ENCODE results near the gene ZNF777. TPM values are rescaled to one million over a fixed set of nuclear protein-coding genes. Genes with fewer than 3 reads are reported as not detected.

Gene ZNF777
- total and polyA plus RNA-seq, 9 of the 15 experiments (the other 6 are each of a cell fraction or from before 2014, with no cell fraction given): 0.11 to 32.6 (median 9.0) TPM

DNA sequence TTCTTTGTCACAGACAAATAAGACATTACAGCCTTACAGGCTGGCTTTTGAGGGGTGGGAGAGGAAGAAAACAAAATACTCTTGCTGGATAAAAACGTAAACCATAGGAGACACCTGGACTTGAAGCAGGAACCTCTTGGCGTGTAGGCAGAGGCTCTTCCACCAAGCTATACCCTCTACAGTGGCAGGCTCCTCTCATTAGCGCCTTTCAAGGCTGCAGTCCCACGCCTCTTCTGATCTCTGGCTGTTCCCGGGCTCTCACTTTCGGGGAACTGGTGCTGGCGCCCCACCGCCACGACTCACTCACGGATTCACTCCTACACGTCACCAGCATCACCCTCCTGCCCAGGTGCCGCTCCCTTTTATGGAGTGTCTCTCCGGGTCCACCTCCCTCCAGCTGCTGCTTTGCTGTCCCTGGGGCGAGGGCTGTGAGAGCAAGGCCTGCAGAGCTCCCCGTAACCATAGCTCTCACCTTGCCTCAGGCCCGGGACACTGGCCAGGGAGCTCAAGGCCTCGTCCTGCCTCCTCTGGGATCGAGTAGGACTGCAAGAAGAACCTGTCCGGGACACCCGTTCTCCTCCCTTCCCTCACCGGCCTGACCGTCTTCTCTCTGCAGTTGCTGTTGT, 62.6 kb downstream of the ZNF777 start:
- Histone ChIP-seq H3K9ac (ENCODE audit: insufficient read depth in 1 of 2, low read depth in 2 of 2, low read length in 2 of 2) (0 out of 4 replicates have a peak overlapping the region, but pooled peaks of 1 of the 2 experiments have one; percentile 26), H3K36me3 (ENCODE audit: control insufficient read depth, insufficient read depth, low read length) (no peaks in the 10 kb centered on the region), H2AFZ (ENCODE audit: low read depth, low read length) (0 out of 2 replicates have a peak overlapping the region, but pooled peaks have one; percentile 24), H3K9me1 (ENCODE audit: control insufficient read depth, insufficient read depth, low read length) (no peaks in the 10 kb centered on the region), H3K4me2 (ENCODE audit: insufficient read depth, low read length) (no peak overlapping the region; the same call in 1 of the 2 replicates), H4K20me1 (replicated peaks; ENCODE audit: control insufficient read depth, insufficient read depth, low read length) (no peaks in the 10 kb centered on the region), H3K9me3 (replicated peaks; ENCODE audit: control insufficient read depth, insufficient read depth, low read depth, low read length) (no peaks in the 10 kb centered on the region), H3K79me2 (ENCODE audit: control insufficient read depth, insufficient read depth, low read length) (no peaks in the 10 kb centered on the region), H3K4me3 (no peak overlapping the region), H3K27ac (ENCODE audit: extremely low read depth, low read depth, low read length) (no peak overlapping the region), H3K27me3 (ENCODE audit: control insufficient read depth in 2 of 2, insufficient read depth in 2 of 2, low read length in 2 of 2) (peaks cover 46 to 73% of the 10 kb centered on the region in 2 experiments), H3K4me1 (replicated peaks in 1 of 2; ENCODE audit: control insufficient read depth in 2 of 2, insufficient read depth in 2 of 2, low read length in 2 of 2) (peaks cover 0 to 8% of the 10 kb centered on the region in 2 experiments; a peak in 1 of 5 replicates)
- in situ Hi-C loops (cut with MboI): no loop called here
- DNase-seq (ENCODE audit: extremely low read depth in 1 of 4, low spot score in 3 of 4) (no peak), FAIRE-seq (no peak), ATAC-seq (peak; percentile 52)
- ChIA-PET POLR2A (interaction anchor here (0.6 to 0.8 kb wide), 2 partner anchors 42 to 203 kb away, joined by 3 read pairs; partner anchors contain the start of gene ZNF282), CTCF (ENCODE audit: low intra/inter-chr PET ratio) (no interaction called here)
- intact Hi-C loops (cut with micrococcal nuclease): no loop called here
- no TSS peak for BruUV-seq (replicated peaks)
- TF ChIP-seq ARID4B (CRISPR knock-in tag; IDR thresholded peaks at IDR 0.05): no peak
- TF ChIP-seq TBP (optimal IDR thresholded peaks at IDR 0.05; ENCODE audit: low read depth, low read length): peak; percentile 62
- TF ChIP-seq ZNF175 (CRISPR knock-in tag; IDR thresholded peaks at IDR 0.05; ENCODE audit: low read depth): no peak
- TF ChIP-seq FOXJ3 (CRISPR knock-in tag; IDR thresholded peaks at IDR 0.05): no peak
- peak; percentile 35; the same call in 1 of the 2 replicates for TF ChIP-seq POLR2H (tag; IDR thresholded peaks at IDR 0.05; ENCODE audit: low read depth)
- TF ChIP-seq POLR3A (IDR thresholded peaks at IDR 0.05; ENCODE audit: borderline replicate concordance, extremely low read depth, insufficient read depth, insufficient read length): peak; percentile 68
- 3% methylated on average over 22 of the region's 22 CpGs for WGBS (ENCODE audit: insufficient coverage, low coverage, missing lambda C conversion rate)

All from K562 (cell line).